ENCODE results near the gene MAN2B2. TPM values are rescaled to one million over a fixed set of nuclear protein-coding genes. Genes with fewer than 3 reads are reported as not detected.
A peak's percentile ranks its signal among the peaks of the same experiment; 100 is the strongest.
"Not testable (repeated sequence)": the region's sequence is repeated elsewhere in the genome, so short reads cannot be mapped to it uniquely, and the experiment has no call there.

MAN2B2 gene
- total RNA-seq, 1 donor from 2014 or later, result 4.7 TPM

- no peak for DNase-seq (ENCODE audit: low read depth)
- TF ChIP-seq CTCF (IDR thresholded peaks at IDR 0.05; ENCODE audit: insufficient read depth, low read length, severe bottlenecking), result no peak
- no peak overlapping the region for H3K4me3 ChIP-seq (ENCODE audit: low read depth, low read length)
- H3K36me3 ChIP-seq (ENCODE audit: control insufficient read depth, insufficient read depth, low read length), result peaks cover 5% of the 10 kb centered on the region
- FAIRE-seq, result peak; percentile 23
- H3K27me3 ChIP-seq (ENCODE audit: control insufficient read depth, insufficient read depth, low read length), result no peaks in the 10 kb centered on the region
Observed at GRCh38 chr4:6647582-6648230, 72.7 kb downstream of the MAN2B2 start.

GRCh38 chr4:6649216-6649615, 74.2 kb downstream of the MAN2B2 start:
- FAIRE-seq, result no peak
- H3K4me3 ChIP-seq (ENCODE audit: low read depth, low read length), result no peak overlapping the region
- TF ChIP-seq CTCF (IDR thresholded peaks at IDR 0.05; ENCODE audit: insufficient read depth, low read length, severe bottlenecking), result no peak
- no peaks in the 10 kb centered on the region for H3K27me3 ChIP-seq (ENCODE audit: control insufficient read depth, insufficient read depth, low read length)
- no peak for DNase-seq (ENCODE audit: low read depth)
- no peaks in the 10 kb centered on the region for H3K36me3 ChIP-seq (ENCODE audit: control insufficient read depth, insufficient read depth, low read length)

GRCh38 chr4:6654211-6654610, 79.2 kb downstream of the MAN2B2 start:
- H3K27me3 ChIP-seq (ENCODE audit: control insufficient read depth, insufficient read depth, low read length); FAIRE-seq; H3K4me3 ChIP-seq (ENCODE audit: low read depth, low read length); H3K36me3 ChIP-seq (ENCODE audit: control insufficient read depth, insufficient read depth, low read length); DNase-seq (ENCODE audit: low read depth): not testable (repeated sequence)

GRCh38 chr4:6655291-6655690, 80.3 kb downstream of the MAN2B2 start:
- DNase-seq (ENCODE audit: low read depth); H3K27me3 ChIP-seq (ENCODE audit: control insufficient read depth, insufficient read depth, low read length); FAIRE-seq; H3K4me3 ChIP-seq (ENCODE audit: low read depth, low read length); H3K36me3 ChIP-seq (ENCODE audit: control insufficient read depth, insufficient read depth, low read length): not testable (repeated sequence)

- no peak for DNase-seq (ENCODE audit: low read depth)
- H3K27me3 ChIP-seq (ENCODE audit: control insufficient read depth, insufficient read depth, low read length), result no peaks in the 10 kb centered on the region
- no peak for TF ChIP-seq CTCF (IDR thresholded peaks at IDR 0.05; ENCODE audit: insufficient read depth, low read length, severe bottlenecking)
- H3K36me3 ChIP-seq (ENCODE audit: control insufficient read depth, insufficient read depth, low read length), result no peaks in the 10 kb centered on the region
- no peak overlapping the region for H3K4me3 ChIP-seq (ENCODE audit: low read depth, low read length)
- no peak for FAIRE-seq
Observed at GRCh38 chr4:6655924-6656323, 80.9 kb downstream of the MAN2B2 start.

GRCh38 chr4:6657242-6658208, 82.5 kb downstream of the MAN2B2 start:
- no peaks in the 10 kb centered on the region for H3K36me3 ChIP-seq (ENCODE audit: control insufficient read depth, insufficient read depth, low read length)
- H3K4me3 ChIP-seq (ENCODE audit: low read depth, low read length), result no peak overlapping the region
- TF ChIP-seq CTCF (IDR thresholded peaks at IDR 0.05; ENCODE audit: insufficient read depth, low read length, severe bottlenecking), result no peak
- FAIRE-seq (no peak), DNase-seq (ENCODE audit: low read depth) (no peak)
- no peaks in the 10 kb centered on the region for H3K27me3 ChIP-seq (ENCODE audit: control insufficient read depth, insufficient read depth, low read length)
